GM21576 (cell line): ENCODE data around the gene PRRC1.
A peak's percentile ranks its signal among the peaks of the same experiment; 100 is the strongest.

Source experiments
- ATAC-seq: cut with Tn5 transposase; IDR thresholded peaks from one replicate; pipeline ENCODE4 v1.9.1; 2021; ENCODE audit warnings: mild to moderate bottlenecking, moderate library complexity; ENCODE audit not compliant: unreplicated experiment

The PRRC1 gene

GRCh38 chr5:127574852-127575679 lies 57.6 kb downstream of the PRRC1 start:
- no peak for ATAC-seq

- ATAC-seq = peak; percentile 48
These were observed 60.0 kb downstream of the PRRC1 start for GRCh38 chr5:127577458-127577857.

- ATAC-seq = no peak
These were observed 63.3 kb downstream of the PRRC1 start for GRCh38 chr5:127580731-127581130.

GRCh38 chr5:127581450-127581849 lies 64.0 kb downstream of the PRRC1 start:
- no peak for ATAC-seq

GRCh38 chr5:127582773-127583370 lies 65.4 kb downstream of the PRRC1 start:
- no peak for ATAC-seq

- ATAC-seq = no peak
These were observed 66.4 kb downstream of the PRRC1 start for GRCh38 chr5:127583866-127584265.

GRCh38 chr5:127585661-127586060 lies 68.2 kb downstream of the PRRC1 start:
- no peak for ATAC-seq

- ATAC-seq = peak; percentile 68
These were observed 68.8 kb downstream of the PRRC1 start for GRCh38 chr5:127586066-127586770.

GRCh38 chr5:127586811-127587210 lies 69.4 kb downstream of the PRRC1 start:
- ATAC-seq = peak; percentile 44

GRCh38 chr5:127587246-127587917 lies 69.9 kb downstream of the PRRC1 start:
- no peak for ATAC-seq

- no peak for ATAC-seq
These were observed 70.9 kb downstream of the PRRC1 start for GRCh38 chr5:127588368-127588767.

- ATAC-seq = no peak
These were observed 72.0 kb downstream of the PRRC1 start for GRCh38 chr5:127589309-127590030.

GRCh38 chr5:127590156-127590722 lies 72.8 kb downstream of the PRRC1 start:
- ATAC-seq = peak; percentile 40

- ATAC-seq = no peak
These were observed 78.3 kb downstream of the PRRC1 start for GRCh38 chr5:127595484-127596368.

GRCh38 chr5:127596501-127596900 lies 79.1 kb downstream of the PRRC1 start:
- no peak for ATAC-seq

- no peak for ATAC-seq
These were observed 81.9 kb downstream of the PRRC1 start for GRCh38 chr5:127599320-127599719.

- ATAC-seq = no peak
These were observed 82.4 kb downstream of the PRRC1 start for GRCh38 chr5:127599847-127600246.

GRCh38 chr5:127601111-127601510 lies 83.7 kb downstream of the PRRC1 start:
- ATAC-seq = no peak

- ATAC-seq = no peak
These were observed 84.2 kb downstream of the PRRC1 start for GRCh38 chr5:127601601-127602000.
